Neural progenitor cell (in vitro differentiated cells): ENCODE results near the gene PRR29. TPM values are rescaled to one million over a fixed set of nuclear protein-coding genes. Genes with fewer than 3 reads are reported as not detected.
A peak's percentile ranks its signal among the peaks of the same experiment; 100 is the strongest.

ENCODE experiments used
- DNase-seq: peaks from one replicate; pipeline ENCODE4 v3.0.0-alpha.2; 2016; ENCODE audit warnings: low spot score
- H2AFZ ChIP-seq: fragments of 200-600 bp; sonication (generic); replicated peaks from 2 replicates; pipeline ENCODE4 v1.6.1; 2016; ENCODE audit warnings: antibody characterized with exemption
- H3F3A ChIP-seq: fragments of 200-600 bp; sonication (generic); 2 replicates; pipeline ENCODE4 v1.6.1; 2016; ENCODE audit warnings: antibody characterized with exemption, low read depth
- H3K27ac ChIP-seq: fragments of 200-600 bp; sonication (generic); 2 replicates; pipeline ENCODE4 v1.5.1; 2016; ENCODE audit warnings: mild to moderate bottlenecking
- H3K27me3 ChIP-seq: fragments of 200-600 bp; sonication (generic); 2 replicates; pipeline ENCODE4 v1.6.1; 2016; ENCODE audit warnings: mild to moderate bottlenecking, moderate library complexity
- H3K36me3 ChIP-seq: fragments of 200-600 bp; sonication (generic); 2 replicates; pipeline ENCODE4 v1.5.1; 2016
- H3K4me1 ChIP-seq: fragments of 200-600 bp; sonication (generic); 2 replicates; pipeline ENCODE4 v1.6.1; 2016; ENCODE audit warnings: mixed run types
- H3K4me2 ChIP-seq: fragments of 200-600 bp; sonication (generic); 2 replicates; pipeline ENCODE4 v1.6.1; 2016
- H3K4me3 ChIP-seq: fragments of 200-600 bp; sonication (generic); 2 replicates; pipeline ENCODE4 v1.5.1; 2016
- H3K79me2 ChIP-seq: fragments of 200-600 bp; sonication (generic); 2 replicates; pipeline ENCODE4 v1.6.1; 2016; ENCODE audit warnings: low read depth
- H3K9ac ChIP-seq: fragments of 200-600 bp; sonication (generic); 2 replicates; pipeline ENCODE4 v1.6.1; 2016
- H3K9me3 ChIP-seq: fragments of 200-600 bp; sonication (generic); 2 replicates; pipeline ENCODE4 v1.5.1; 2016; ENCODE audit warnings: low read depth
- H4K20me1 ChIP-seq: fragments of 200-600 bp; sonication (generic); 2 replicates; pipeline ENCODE4 v1.6.1; 2016; ENCODE audit warnings: low read depth
- H3K27ac Mint-ChIP-seq: 3 replicates; pipeline ENCODE4 v1.8.0; 2021; ENCODE audit warnings: mixed read lengths
- H3K27me3 Mint-ChIP-seq: 2 replicates; pipeline ENCODE4 v1.8.0; 2022; ENCODE audit warnings: low read depth, mild to moderate bottlenecking, inconsistent platforms, moderate library complexity, mixed read lengths; ENCODE audit not compliant: insufficient read depth
- H3K36me3 Mint-ChIP-seq: 3 replicates; pipeline ENCODE4 v1.8.0; 2021; ENCODE audit warnings: mixed read lengths
- H3K4me1 Mint-ChIP-seq: 3 replicates; pipeline ENCODE4 v1.8.0; 2021; ENCODE audit warnings: mixed read lengths
- H3K4me3 Mint-ChIP-seq: 3 replicates; pipeline ENCODE4 v1.8.0; 2021; ENCODE audit warnings: mild to moderate bottlenecking, moderate library complexity, mixed read lengths
- H3K9me3 Mint-ChIP-seq: 3 replicates; pipeline ENCODE4 v1.8.0; 2020; ENCODE audit warnings: mixed read lengths
- EZH2 ChIP-seq: fragments of 200-600 bp; sonication (generic); IDR thresholded peaks from 2 replicates; pipeline ENCODE4 v1.6.1; 2017; ENCODE audit warnings: antibody characterized with exemption, mild to moderate bottlenecking, moderate library complexity
- EZH2phosphoT487 ChIP-seq: fragments of 200-600 bp; sonication (generic); IDR thresholded peaks from 2 replicates; pipeline ENCODE4 v1.6.1; 2017; ENCODE audit warnings: antibody characterized with exemption
- total RNA-seq: library from RNA; depleted of rRNA; stranded (reverse); fragments of >200 nt; gene quantifications from 2 replicates; pipeline ENCODE4 v1.2.3, GENCODE V29; 2015; ENCODE audit warnings: low replicate concordance
- TF ChIP-seq, protein P1 (sequence below): fragments of 200-600 bp; sonication (generic); IDR thresholded peaks from 2 replicates; pipeline ENCODE4 v1.5.1; 2017; ENCODE audit warnings: antibody characterized with exemption, mild to moderate bottlenecking

PRR29 gene
- 0.95 and 1.5 TPM in 2 replicates for total RNA-seq

DNA sequence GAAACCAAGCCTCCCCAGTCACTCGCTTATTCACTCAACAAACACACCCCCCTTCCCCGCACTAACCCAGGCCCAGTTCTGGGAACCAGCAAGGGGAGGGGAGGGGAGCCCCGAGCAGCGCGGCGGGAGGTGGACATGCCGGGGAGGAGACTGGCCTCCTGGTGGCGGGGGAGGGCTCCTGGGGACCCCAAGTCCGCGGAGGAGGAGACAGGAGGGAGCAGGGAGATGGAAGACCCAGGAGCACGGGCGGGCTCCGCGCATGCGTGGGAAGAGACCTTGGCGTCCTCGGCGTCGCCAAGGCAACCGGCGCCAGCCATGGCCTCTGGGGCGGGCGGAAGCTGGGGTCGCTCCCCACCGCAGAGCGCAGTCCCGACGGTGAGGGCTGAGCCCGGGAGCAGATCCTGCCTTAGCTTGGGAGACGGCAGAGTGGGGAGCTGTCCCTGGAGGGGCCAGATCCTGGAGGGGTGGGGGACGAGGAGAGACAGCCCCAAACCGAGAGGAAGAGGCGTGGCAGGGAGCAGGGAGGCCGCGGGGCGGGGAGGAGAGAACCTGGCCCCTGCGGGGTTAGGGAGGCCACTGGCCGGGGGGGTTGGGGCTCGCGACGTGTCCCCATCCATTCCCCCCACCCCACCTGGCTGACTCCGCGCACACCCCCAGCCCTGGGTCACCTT lies at the start of gene PRR29:
Gene PRR29, plus strand, starts transcription at position 302 of the 671 bp plus-strand sequence. Its CDS starts 14 bp downstream, at position 316.
- no peaks in the 10 kb centered on the region for H3K9me3 ChIP-seq
- TF ChIP-seq EZH2phosphoT487 (no peak), EZH2 (no peak)
- TF ChIP-seq, protein P1, sequence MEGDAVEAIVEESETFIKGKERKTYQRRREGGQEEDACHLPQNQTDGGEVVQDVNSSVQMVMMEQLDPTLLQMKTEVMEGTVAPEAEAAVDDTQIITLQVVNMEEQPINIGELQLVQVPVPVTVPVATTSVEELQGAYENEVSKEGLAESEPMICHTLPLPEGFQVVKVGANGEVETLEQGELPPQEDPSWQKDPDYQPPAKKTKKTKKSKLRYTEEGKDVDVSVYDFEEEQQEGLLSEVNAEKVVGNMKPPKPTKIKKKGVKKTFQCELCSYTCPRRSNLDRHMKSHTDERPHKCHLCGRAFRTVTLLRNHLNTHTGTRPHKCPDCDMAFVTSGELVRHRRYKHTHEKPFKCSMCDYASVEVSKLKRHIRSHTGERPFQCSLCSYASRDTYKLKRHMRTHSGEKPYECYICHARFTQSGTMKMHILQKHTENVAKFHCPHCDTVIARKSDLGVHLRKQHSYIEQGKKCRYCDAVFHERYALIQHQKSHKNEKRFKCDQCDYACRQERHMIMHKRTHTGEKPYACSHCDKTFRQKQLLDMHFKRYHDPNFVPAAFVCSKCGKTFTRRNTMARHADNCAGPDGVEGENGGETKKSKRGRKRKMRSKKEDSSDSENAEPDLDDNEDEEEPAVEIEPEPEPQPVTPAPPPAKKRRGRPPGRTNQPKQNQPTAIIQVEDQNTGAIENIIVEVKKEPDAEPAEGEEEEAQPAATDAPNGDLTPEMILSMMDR = no peak
- peak; percentile 96 for DNase-seq
- peak within 1 kb of the TSS; percentile 99 for H2AFZ ChIP-seq
- no peak within 1 kb of the TSS for H3K27ac ChIP-seq
- peaks cover 10% of the 10 kb centered on the region for H3K4me1 Mint-ChIP-seq
- no peaks in the 10 kb centered on the region for H3K4me1 ChIP-seq
- no peaks in the 10 kb centered on the region for H3K9me3 Mint-ChIP-seq
- no peaks in the 10 kb centered on the region for H3K36me3 Mint-ChIP-seq
- no peaks in the 10 kb centered on the region for H3K36me3 ChIP-seq
- peak within 1 kb of the TSS; percentile 96 for H3K4me2 ChIP-seq
- H4K20me1 ChIP-seq = no peaks in the 10 kb centered on the region
- peaks cover 12% of the 10 kb centered on the region for H3K27me3 Mint-ChIP-seq
- no peak within 1 kb of the TSS for H3K27ac Mint-ChIP-seq
- no peak within 1 kb of the TSS for H3K9ac ChIP-seq
- H3K27me3 ChIP-seq = peaks cover 65% of the 10 kb centered on the region
- H3K4me3 Mint-ChIP-seq = peak within 1 kb of the TSS; percentile 89
- H3F3A ChIP-seq = no peaks in the 10 kb centered on the region
- no peaks in the 10 kb centered on the region for H3K79me2 ChIP-seq
- H3K4me3 ChIP-seq = peak within 1 kb of the TSS; percentile 90

DNA sequence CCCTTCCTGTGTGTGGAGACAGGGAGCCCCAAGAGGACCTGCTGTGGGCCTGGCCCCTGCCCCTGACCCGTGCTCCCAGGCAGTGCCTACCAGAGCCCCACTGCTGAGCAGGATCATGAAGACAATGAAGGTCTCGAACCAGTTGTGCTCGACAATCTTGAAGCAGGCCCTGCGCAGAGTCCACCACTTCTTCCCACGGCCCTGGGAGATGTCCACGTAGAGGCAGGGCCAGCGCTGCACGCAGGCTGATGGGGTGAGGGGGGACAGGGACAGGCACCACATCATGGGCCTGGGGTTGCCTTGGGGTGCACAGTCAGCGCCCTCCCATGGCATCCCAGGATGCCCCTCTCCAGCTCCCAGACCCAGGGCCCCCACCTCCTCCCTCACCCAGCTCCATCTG lies 49.6 kb upstream of the PRR29 start:
- Histone ChIP-seq H3K9me3 (no peaks in the 10 kb centered on the region), H3K36me3 (no peaks in the 10 kb centered on the region), H3K4me2 (no peak overlapping the region), H4K20me1 (no peaks in the 10 kb centered on the region), H3K27me3 (no peaks in the 10 kb centered on the region), H2AFZ (no peak overlapping the region), H3K4me1 (no peaks in the 10 kb centered on the region), H3K4me3 (no peak overlapping the region), H3F3A (no peaks in the 10 kb centered on the region), H3K79me2 (no peaks in the 10 kb centered on the region), H3K9ac (no peak overlapping the region), H3K27ac (no peak overlapping the region)
- Mint-ChIP-seq H3K27me3 (peaks cover 3% of the 10 kb centered on the region), H3K9me3 (no peaks in the 10 kb centered on the region), H3K36me3 (no peaks in the 10 kb centered on the region), H3K4me3 (no peak overlapping the region), H3K27ac (no peak overlapping the region), H3K4me1 (peaks cover 14% of the 10 kb centered on the region)
- no peak for DNase-seq
- TF ChIP-seq, protein P1 = no peak
- TF ChIP-seq EZH2phosphoT487 (no peak), EZH2 (no peak)

DNA sequence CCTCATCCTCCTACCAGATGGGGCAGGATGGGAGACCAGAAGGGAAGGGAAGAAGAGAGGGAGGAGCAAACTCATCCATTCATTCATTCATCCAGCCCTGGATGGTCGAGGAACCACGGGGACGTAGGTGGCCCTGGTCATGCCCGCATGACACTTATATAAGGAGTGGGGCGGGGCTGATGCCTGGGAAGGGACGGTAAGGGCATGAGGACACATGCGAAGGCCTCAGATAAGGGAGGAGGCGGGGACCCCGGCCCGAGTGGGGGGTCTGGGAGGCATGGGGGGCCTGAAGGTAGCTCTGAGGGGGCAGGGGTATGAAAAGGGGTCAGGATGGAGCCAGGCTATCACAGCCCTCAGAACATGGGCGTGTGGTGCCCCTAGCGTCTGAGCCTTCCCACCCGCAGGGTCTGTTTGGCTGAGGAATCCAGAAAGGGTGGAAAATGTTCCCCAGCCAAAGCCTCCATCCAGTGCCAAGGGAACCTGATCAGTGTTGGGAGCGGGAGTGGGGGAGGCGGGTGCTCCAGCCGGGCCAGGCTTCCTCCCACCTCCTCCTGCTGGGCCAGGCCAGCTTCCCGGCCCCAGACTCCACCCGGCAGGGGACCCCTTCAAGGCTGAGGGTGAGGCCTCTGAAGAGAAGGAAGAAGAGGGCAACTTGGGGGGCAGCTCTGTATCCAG lies 48.4 kb upstream of the PRR29 start:
- H3K4me1 ChIP-seq = no peaks in the 10 kb centered on the region
- no peaks in the 10 kb centered on the region for H3K27me3 ChIP-seq
- H3F3A ChIP-seq = no peaks in the 10 kb centered on the region
- Mint-ChIP-seq H3K36me3 (no peaks in the 10 kb centered on the region), H3K4me3 (no peak overlapping the region), H3K4me1 (peaks cover 20% of the 10 kb centered on the region), H3K9me3 (no peaks in the 10 kb centered on the region), H3K27me3 (peaks cover 3% of the 10 kb centered on the region), H3K27ac (no peak overlapping the region)
- H3K27ac ChIP-seq = no peak overlapping the region
- TF ChIP-seq EZH2 (no peak), EZH2phosphoT487 (no peak)
- TF ChIP-seq, protein P1 = no peak
- no peak for DNase-seq
- no peaks in the 10 kb centered on the region for H3K36me3 ChIP-seq
- H3K4me2 ChIP-seq = no peak overlapping the region
- no peaks in the 10 kb centered on the region for H3K79me2 ChIP-seq
- no peaks in the 10 kb centered on the region for H4K20me1 ChIP-seq
- H3K9me3 ChIP-seq = no peaks in the 10 kb centered on the region
- no peak overlapping the region for H2AFZ ChIP-seq
- H3K4me3 ChIP-seq = no peak overlapping the region
- no peak overlapping the region for H3K9ac ChIP-seq
